TTC549 (cell line): ENCODE measurements around the gene ARMC9.
"Not testable (repeated sequence)": the region's sequence is repeated elsewhere in the genome, so short reads cannot be mapped to it uniquely, and the experiment has no call there.

Experiments used
- FAIRE-seq: peaks from 2 replicates; lab custom pipeline; 2012; peaks lifted over from hg19 to GRCh38; lab: Jason Lieb, UNC

ARMC9 gene

GRCh38 chr2:231364961-231365810, 166.8 kb downstream of the ARMC9 start:
- no peak for FAIRE-seq

GRCh38 chr2:231367178-231367577, 168.7 kb downstream of the ARMC9 start:
- FAIRE-seq = no peak

DNA sequence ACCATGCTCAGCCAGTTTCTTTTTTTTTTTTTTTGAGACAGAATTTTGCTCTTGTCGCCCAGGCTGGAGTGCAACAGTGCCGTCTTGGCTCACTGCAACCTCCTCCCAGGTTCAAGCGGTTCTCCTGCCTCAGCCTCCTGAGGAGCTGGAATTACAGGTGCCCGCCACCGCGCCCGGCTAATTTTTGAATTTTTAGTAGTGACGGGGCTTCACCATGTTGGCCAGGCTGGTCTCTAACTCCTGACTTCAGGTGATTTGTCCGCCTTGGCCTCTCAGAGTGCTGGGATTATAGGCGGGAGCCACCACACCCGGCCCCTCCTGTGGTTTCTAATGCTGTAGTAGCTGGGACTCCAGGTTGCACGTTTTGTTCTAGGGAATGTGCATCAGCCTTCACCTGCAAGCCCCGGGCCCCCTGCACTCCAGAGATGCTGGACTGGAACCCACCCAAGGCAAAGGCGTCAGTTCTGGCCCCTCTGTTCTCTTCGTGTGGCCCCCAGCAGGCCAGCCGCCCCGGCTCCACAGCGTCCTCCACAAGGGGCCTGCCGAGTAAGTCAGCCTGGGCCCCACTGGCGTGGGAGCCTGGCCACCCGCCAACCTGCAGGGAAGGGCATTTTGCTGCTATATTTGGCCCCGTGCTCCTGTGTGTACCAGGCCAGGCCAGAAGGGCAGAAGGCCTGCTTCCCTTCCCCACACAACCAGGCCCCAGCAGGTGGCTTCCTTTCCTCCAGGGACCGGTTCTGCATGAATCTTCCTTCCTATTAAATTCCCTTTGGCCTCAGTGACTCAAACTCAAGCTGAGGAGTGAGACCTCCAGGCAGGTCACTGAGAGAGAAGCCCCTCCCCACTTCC, 171.4 kb downstream of the ARMC9 start:
- no peak for FAIRE-seq

DNA sequence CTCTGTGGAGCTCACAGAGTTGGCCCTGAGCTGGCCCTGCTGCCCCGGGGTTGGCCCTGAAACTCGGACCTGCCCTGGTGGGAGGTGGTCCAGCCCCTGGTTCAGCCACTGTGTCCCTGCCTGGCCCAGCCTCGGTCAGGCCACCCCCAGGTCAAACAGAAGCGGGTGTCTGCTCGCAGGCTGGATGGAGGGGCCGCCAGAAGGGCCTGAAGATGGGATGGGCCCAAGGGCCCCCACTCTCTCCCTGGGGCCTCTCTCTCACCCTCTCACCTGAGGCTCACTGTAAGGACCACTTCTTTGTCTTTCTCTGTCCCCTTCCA, 172.0 kb downstream of the ARMC9 start:
- FAIRE-seq = no peak

GRCh38 chr2:231370749-231371429, 172.5 kb downstream of the ARMC9 start:
- no peak for FAIRE-seq

DNA sequence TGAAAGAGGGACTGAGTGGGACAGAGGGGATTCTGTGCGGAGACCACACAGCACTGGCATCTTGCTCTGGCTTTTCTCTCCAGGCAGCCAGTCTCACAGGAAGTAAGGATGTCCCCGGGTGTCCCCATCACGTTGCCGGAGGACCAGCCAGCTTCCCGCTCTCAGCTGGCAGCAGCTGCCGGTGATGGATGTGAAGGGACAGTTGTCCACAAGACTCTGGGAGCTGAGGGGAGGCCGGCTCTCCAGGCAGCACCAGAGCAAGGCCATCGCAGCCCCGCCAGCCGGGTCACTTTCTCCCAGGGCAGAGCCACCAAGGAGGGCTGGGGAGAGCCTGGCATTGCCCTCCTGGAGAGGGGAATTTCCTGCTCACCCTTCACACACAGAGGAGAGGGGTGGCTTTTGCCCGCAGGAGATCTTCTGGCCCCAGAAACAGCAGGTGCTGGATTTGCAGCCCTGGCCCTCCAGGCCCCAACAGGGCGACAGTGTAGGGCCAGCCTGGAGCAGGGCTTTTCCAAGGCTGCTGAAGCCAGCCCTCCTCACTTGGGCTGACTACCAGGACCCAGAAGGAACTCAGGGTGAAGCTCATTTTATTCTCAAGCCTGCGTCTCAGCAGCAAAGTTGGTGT, 173.1 kb downstream of the ARMC9 start:
- FAIRE-seq = no peak

DNA sequence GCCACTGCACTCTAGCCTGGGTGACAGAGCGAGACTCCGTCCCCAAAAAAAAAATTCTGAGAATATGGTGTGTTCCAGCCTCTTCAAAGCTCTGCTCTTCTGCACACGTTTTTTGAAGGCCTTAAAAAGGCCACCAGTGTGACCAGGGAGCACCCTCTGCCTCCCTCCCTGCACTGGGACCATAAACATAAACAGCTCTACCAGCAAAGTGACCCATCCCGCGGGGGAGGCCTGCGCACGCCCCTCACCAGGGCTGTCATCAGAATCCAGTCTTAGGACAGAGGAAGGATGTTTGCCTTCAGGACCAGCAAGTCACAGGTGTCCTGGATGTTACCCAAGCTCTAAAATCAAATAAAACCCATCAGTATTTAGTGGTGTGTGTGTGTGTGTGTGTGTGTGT, 173.9 kb downstream of the ARMC9 start:
- FAIRE-seq = no peak

- FAIRE-seq = no peak
These were observed 174.8 kb downstream of the ARMC9 start for GRCh38 chr2:231373184-231373583.

GRCh38 chr2:231373786-231374349, 175.4 kb downstream of the ARMC9 start:
- no peak for FAIRE-seq

DNA sequence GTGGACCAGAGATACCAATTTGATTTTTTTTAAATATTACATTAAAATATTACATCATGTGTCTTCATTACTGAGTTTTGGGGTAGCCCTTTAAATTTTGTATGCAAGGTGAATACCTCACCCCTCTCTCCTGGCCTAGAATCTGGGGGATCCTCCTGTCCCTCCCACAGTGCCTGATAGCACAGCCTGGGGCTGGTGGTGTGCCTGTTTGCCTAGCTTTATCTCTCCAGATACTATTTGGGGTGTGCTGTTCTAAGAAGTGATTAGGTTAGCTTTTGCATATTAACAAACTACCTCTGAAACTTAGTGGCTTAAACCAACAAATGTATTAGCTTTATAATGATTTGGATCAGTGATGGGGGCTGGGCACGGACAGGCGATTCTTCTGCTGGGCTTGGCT, 176.3 kb downstream of the ARMC9 start:
- FAIRE-seq = no peak

GRCh38 chr2:231375994-231376615, 177.7 kb downstream of the ARMC9 start:
- not testable (repeated sequence) for FAIRE-seq

- FAIRE-seq = no peak
These were observed 178.4 kb downstream of the ARMC9 start for GRCh38 chr2:231376857-231377256.

- no peak for FAIRE-seq
These were observed 179.7 kb downstream of the ARMC9 start for GRCh38 chr2:231378026-231378722.

DNA sequence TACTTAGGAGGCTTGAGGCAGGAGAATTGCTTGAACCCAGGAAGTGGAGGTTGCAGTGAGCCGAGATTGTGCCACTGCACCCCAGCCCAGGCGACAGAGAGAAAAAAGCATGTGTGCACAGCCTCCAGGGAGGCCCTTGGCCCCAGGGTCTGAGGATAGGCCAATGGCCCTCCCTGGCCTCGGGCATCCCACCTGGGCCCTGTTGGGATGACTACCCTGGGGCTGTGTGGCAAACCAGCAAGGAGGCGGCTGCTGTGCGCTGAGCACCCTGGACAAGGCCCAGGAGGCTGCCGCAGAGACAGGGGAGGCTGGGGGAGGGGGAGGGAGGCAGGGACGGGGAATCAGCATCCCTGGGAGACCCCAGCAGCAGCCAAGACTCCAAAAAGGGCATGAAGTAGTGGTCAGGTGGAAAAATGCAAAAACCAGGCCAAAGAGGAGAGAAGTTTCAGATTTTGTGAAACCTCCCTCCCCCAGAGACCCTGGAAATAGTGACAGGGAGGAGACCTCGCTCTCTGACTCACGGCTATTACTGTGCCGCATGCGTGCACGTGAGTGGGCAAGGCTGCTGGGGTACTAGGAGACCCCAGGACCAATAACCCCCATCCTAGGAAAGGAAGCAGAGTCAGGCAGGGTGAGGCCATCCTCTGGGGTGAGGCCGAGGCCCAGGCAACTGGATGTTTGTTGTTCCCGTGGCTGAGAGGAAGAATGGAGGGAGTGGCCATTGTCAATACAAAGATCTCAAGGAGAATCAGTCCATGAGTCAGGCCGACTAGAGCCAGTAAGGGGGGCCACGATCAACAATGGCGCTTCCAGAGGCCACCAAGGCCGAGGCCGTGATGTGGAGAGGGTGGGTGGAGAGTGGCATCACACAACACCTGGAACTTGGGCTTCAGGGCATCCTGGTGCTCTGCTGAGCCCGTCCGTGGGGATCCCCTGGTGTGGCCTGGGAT, 181.1 kb downstream of the ARMC9 start:
- no peak for FAIRE-seq

DNA sequence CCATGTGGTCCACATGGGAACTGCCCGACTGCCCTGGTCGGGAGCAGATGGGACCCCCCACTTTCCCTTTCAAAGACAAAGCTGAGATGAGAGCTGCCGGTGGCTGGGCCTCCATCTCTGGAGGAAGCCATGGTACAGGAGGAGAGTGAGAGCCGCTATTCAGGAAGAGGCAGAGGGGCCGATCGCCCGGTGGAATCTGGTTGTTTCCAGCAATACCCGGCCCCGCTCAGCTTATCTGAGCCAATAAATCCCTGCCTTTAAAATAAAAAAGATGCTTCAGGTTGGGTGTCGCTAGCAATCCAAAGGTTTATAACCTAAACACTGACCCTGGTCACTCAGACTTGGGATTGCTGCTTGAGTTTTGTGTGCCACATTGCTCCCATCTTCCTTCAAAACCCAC, 181.9 kb downstream of the ARMC9 start:
- FAIRE-seq = no peak

GRCh38 chr2:231380991-231381847, 182.8 kb downstream of the ARMC9 start:
- FAIRE-seq = no peak

DNA sequence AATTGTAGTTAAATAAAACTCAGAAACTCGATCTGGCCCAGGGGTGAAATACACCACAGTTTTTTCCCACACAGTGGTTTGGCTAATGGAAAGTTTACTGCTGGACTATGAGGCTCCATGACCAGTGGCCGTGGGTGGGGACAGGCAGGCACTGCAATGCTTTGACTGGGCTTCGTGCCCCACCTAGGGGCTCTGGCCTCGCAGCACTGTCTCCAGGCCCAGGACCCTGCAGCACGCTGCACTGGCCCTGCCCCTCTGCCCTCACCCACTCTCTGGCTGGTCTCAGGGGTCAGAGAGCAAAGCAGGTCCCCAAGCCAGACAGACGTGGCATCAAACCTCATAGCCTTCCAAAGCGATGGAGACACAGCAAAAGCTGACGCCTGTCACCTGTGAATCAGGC, 183.7 kb downstream of the ARMC9 start:
- no peak for FAIRE-seq

- no peak for FAIRE-seq
These were observed 185.1 kb downstream of the ARMC9 start for GRCh38 chr2:231383416-231384108.
